Measurements from ENCODE around the gene DNM2.

DNA sequence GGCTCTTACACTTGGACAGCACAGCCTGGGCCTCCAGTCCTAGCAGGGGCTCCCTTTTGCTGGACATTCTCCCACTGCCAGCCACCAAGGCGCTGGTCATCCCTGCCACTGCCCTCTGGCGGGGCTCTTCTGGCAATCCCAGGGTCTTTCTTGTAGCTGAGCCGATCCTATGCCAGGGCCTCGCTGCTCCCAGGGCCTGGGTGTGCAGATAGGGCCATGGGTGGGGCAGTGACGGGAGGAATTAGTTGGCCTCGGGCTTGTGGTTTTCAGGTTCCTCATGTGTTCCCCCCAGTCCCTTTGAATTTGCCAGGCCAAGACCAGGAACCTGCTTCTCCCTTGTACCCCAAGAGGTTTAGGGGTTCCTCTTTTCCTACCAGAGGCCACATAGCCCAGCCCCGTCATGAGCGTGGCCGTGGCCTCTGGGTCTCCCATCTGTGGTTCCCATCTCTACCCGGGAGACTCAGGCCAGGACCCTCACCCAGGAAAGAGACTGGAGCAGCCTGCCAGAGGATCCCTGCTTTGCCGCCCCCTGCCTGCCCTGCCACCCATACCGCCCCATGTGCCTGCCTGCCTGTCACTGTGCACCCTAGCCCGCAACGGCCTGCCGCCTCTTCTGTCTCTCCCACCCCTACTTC lies 91.9 kb downstream of the DNM2 start:
- TF ChIP-seq POLR2A (IDR thresholded peaks at IDR 0.05) (no peak), EP300 (IDR thresholded peaks at IDR 0.05; ENCODE audit: low read depth) (no peak)
- TF ChIP-seq, protein P1, sequence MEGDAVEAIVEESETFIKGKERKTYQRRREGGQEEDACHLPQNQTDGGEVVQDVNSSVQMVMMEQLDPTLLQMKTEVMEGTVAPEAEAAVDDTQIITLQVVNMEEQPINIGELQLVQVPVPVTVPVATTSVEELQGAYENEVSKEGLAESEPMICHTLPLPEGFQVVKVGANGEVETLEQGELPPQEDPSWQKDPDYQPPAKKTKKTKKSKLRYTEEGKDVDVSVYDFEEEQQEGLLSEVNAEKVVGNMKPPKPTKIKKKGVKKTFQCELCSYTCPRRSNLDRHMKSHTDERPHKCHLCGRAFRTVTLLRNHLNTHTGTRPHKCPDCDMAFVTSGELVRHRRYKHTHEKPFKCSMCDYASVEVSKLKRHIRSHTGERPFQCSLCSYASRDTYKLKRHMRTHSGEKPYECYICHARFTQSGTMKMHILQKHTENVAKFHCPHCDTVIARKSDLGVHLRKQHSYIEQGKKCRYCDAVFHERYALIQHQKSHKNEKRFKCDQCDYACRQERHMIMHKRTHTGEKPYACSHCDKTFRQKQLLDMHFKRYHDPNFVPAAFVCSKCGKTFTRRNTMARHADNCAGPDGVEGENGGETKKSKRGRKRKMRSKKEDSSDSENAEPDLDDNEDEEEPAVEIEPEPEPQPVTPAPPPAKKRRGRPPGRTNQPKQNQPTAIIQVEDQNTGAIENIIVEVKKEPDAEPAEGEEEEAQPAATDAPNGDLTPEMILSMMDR (IDR thresholded peaks at IDR 0.05): no peak
